GM12878 (cell line): Measurements from ENCODE around the gene USP11. TPM values are rescaled to one million over a fixed set of nuclear protein-coding genes. Genes with fewer than 3 reads are reported as not detected.

ENCODE experiments used
- BACH1 ChIP-seq: fragments of 450-650 bp; IDR thresholded peaks from 2 replicates; pipeline ENCODE4 v1.6.1; 2017; ENCODE audit warnings: mild to moderate bottlenecking, borderline replicate concordance
- BCL11A ChIP-seq: IDR thresholded peaks from 2 replicates; pipeline ENCODE4 v1.6.1; 2011; ENCODE audit warnings: low read depth, low read length
- CREM ChIP-seq: IDR thresholded peaks from 2 replicates; pipeline ENCODE4 v1.6.1; 2014; ENCODE audit warnings: antibody characterized with exemption, low read depth
- E4F1 ChIP-seq: fragments of 450-650 bp; IDR thresholded peaks from 2 replicates; pipeline ENCODE4 v1.6.1; 2018; ENCODE audit warnings: borderline replicate concordance, mild to moderate bottlenecking; ENCODE audit not compliant: partially characterized antibody
- FOXM1 ChIP-seq: IDR thresholded peaks from 2 replicates; pipeline ENCODE4 v1.6.1; 2012; ENCODE audit warnings: low read depth, mild to moderate bottlenecking, inconsistent platforms, low read length, moderate library complexity
- GABPA ChIP-seq: IDR thresholded peaks from 2 replicates; pipeline ENCODE4 v1.6.1; 2014; ENCODE audit warnings: antibody characterized with exemption, low read depth, mild to moderate bottlenecking, inconsistent platforms
- JUND ChIP-seq: IDR thresholded peaks from 2 replicates; pipeline ENCODE4 v1.6.1; 2012; ENCODE audit warnings: low read depth, mild to moderate bottlenecking, low read length, improper control_type of control experiment, moderate library complexity
- MEF2B ChIP-seq: fragments of 450-650 bp; IDR thresholded peaks from 2 replicates; pipeline ENCODE4 v1.6.1; 2018; ENCODE audit warnings: mild to moderate bottlenecking, moderate library complexity; ENCODE audit not compliant: partially characterized antibody, poor library complexity, severe bottlenecking
- MYC ChIP-seq: IDR thresholded peaks from 2 replicates; pipeline ENCODE4 v1.6.1; 2011; ENCODE audit warnings: mild to moderate bottlenecking, low read length, moderate library complexity, inconsistent platforms; ENCODE audit not compliant: insufficient read depth, insufficient replicate concordance, insufficient read length, severe bottlenecking
- NFXL1 ChIP-seq: fragments of 450-650 bp; IDR thresholded peaks from 2 replicates; pipeline ENCODE4 v1.6.1; 2017; ENCODE audit warnings: antibody characterized with exemption, mild to moderate bottlenecking, borderline replicate concordance
- NFYB ChIP-seq: IDR thresholded peaks from 2 replicates; pipeline ENCODE4 v1.6.1; 2011; ENCODE audit warnings: low read depth, mild to moderate bottlenecking, low read length, improper control_type of control experiment, moderate library complexity; ENCODE audit not compliant: insufficient read depth
- PML ChIP-seq: IDR thresholded peaks from 2 replicates; pipeline ENCODE4 v1.6.1; 2012; ENCODE audit warnings: low read length, inconsistent platforms
- POLR2AphosphoS2 ChIP-seq: IDR thresholded peaks from 2 replicates; pipeline ENCODE4 v1.6.1; 2011; ENCODE audit warnings: low read depth, mild to moderate bottlenecking, low read length, improper control_type of control experiment, moderate library complexity
- RELA ChIP-seq: fragments of 450-650 bp; IDR thresholded peaks from 2 replicates; pipeline ENCODE4 v1.8.0; 2014; ENCODE audit warnings: borderline replicate concordance; ENCODE audit not compliant: partially characterized antibody
- RUNX3 ChIP-seq: IDR thresholded peaks from 2 replicates; pipeline ENCODE4 v1.6.1; 2012; ENCODE audit warnings: low read length, inconsistent platforms
- SMAD1 ChIP-seq: fragments of 450-650 bp; IDR thresholded peaks from 2 replicates; pipeline ENCODE4 v1.6.1; 2018; ENCODE audit warnings: mild to moderate bottlenecking, low read depth; ENCODE audit not compliant: partially characterized antibody
- SMAD5 ChIP-seq: IDR thresholded peaks from 2 replicates; pipeline ENCODE4 v1.6.1; 2016; ENCODE audit warnings: antibody characterized with exemption, low read depth
- SRF ChIP-seq, 2 experiments: IDR thresholded peaks; 2 replicates each; pipeline ENCODE4 v1.6.1; 2011; ENCODE audit warnings: low read depth in 2 of 2, low read length in 2 of 2, mild to moderate bottlenecking in 1 of 2, moderate library complexity in 1 of 2
- ZBTB11 ChIP-seq: fragments of 450-650 bp; formaldehyde crosslinking; IDR thresholded peaks from 2 replicates; pipeline ENCODE4 v1.5.0; 2022; ENCODE audit warnings: mild to moderate bottlenecking, missing genetic modification characterization
- polyA plus RNA-seq, 11 experiments: library from polyadenylated mRNA; depleted of rRNA in 4 of 11; unstranded in 6 of 11; stranded (reverse) in 5 of 11; fragments of >200 nt; fragmentation: Nextera tagmentation in 4 of 11; fragmentation: Illumina TruSeq in 1 of 11; extraction: Ambion mirVana in 4 of 11; extraction: Trizol in 1 of 11; gene quantifications; 1 replicate in 1 of 11; 2 replicates in 10 of 11; pipeline versions ENCODE4 v1.2.1 to v1.2.3, GENCODE V29; 2011 to 2016; ENCODE audit warnings: inconsistent platforms in 2 of 11, missing spikeins in 2 of 11, low read depth in 1 of 11
- total RNA-seq, 4 experiments: library from RNA; depleted of rRNA in 3 of 4; stranded (reverse); fragments of >200 nt in 3 of 4; fragmentation: Illumina TruSeq in 1 of 4; extraction: Trizol in 1 of 4; gene quantifications; 2 replicates each; pipeline versions ENCODE4 v1.2.1 to v1.2.3, GENCODE V29; 2013 to 2021
- TF ChIP-seq, protein P1 (sequence below): fragments of 450-650 bp; IDR thresholded peaks from 2 replicates; pipeline ENCODE4 v1.6.1; 2017; ENCODE audit warnings: borderline replicate concordance

Gene USP11
- total and polyA plus RNA-seq, 10 of the 15 experiments (the other 5 are each of a cell fraction or from before 2014, with no cell fraction given), result 3.3 to 44.0 (median 20.9) TPM

DNA sequence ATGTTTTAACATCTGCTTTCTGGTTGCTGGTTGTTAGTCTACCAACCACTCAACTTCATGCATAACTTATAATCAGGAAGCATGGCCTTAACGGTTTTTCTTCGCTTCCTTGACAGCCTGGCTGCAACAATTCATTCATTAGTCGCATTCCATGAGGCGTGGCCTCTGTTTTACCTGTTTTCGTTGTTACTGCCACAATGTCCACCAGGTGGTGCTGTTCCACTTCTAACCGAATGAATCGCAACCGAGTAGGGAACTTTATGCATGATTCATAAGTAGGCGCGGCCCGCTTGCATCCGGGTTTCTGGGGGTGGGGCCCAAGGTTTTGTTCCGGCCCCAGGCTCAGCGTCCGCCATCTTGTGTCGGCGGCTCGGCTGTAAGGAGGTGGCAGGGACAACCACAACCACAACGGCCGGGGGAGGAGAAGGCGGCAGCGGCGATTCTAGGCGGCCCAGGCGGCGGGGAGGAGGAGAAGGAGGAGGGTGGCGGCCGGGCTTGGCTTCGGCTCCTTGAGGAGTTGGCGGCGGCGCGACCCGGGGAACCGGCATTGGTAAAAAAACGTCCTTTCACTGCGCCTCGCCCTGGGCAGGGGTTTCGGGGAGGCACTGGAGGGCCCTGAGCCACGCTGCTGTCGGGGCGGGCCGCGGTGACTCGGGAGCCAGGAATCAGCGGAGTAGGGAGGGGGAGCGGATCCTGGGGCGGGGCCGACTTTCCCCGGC, 39.2 kb upstream of the USP11 start, which contains the start of gene UBA1 (continued):
- no peak for TF ChIP-seq NFXL1
- peak; percentile 87 for TF ChIP-seq PML
- 0 out of 2 replicates have a peak, but pooled peaks have one; percentile 10 for TF ChIP-seq GABPA
- 0 out of 2 replicates have a peak, but pooled peaks have one; percentile 64 for TF ChIP-seq SMAD5
- TF ChIP-seq NFYB, result no peak
- 0 out of 4 replicates have a peak, but pooled peaks of 1 of the 2 experiments have one; percentile 53 for TF ChIP-seq SRF (IDR thresholded peaks at IDR 0.05; ENCODE audit: low read depth in 2 of 2, low read length in 2 of 2)
- no peak for TF ChIP-seq ZBTB11
- TF ChIP-seq SMAD1, result peak; percentile 36
- TF ChIP-seq, protein P1, sequence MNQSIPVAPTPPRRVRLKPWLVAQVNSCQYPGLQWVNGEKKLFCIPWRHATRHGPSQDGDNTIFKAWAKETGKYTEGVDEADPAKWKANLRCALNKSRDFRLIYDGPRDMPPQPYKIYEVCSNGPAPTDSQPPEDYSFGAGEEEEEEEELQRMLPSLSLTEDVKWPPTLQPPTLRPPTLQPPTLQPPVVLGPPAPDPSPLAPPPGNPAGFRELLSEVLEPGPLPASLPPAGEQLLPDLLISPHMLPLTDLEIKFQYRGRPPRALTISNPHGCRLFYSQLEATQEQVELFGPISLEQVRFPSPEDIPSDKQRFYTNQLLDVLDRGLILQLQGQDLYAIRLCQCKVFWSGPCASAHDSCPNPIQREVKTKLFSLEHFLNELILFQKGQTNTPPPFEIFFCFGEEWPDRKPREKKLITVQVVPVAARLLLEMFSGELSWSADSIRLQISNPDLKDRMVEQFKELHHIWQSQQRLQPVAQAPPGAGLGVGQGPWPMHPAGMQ, result no peak
- TF ChIP-seq JUND, result no peak
- TF ChIP-seq FOXM1, result peak; percentile 75
- peak; percentile 79; the same call in 1 of the 2 replicates for TF ChIP-seq POLR2AphosphoS2
- peak; percentile 85 for TF ChIP-seq RUNX3
- no peak for TF ChIP-seq E4F1
- TF ChIP-seq MEF2B, result no peak
- no peak for TF ChIP-seq MYC
- peak; percentile 66 for TF ChIP-seq BACH1
- no peak for TF ChIP-seq BCL11A
- peak; percentile 46; the same call in 1 of the 2 replicates for TF ChIP-seq CREM
- peak; percentile 55 for TF ChIP-seq RELA
